SK-N-SH treated with all-trans-retinoic acid at 6 μM for 48 hours (cell line): Measurements from ENCODE around the gene CPVL.

Experiments used
- ARNTL ChIP-seq: fragments of 450-650 bp; formaldehyde crosslinking; IDR thresholded peaks from 2 replicates; pipeline ENCODE4 v1.5.0; 2020; ENCODE audit warnings: low read depth, mild to moderate bottlenecking, moderate library complexity, borderline replicate concordance
- BACH2 ChIP-seq: fragments of 250-450 bp; sonication (Bioruptor Pico); IDR thresholded peaks from 2 replicates; pipeline ENCODE4 v1.9.0; 2021; ENCODE audit warnings: mild to moderate bottlenecking, borderline replicate concordance
- ZC3H10 ChIP-seq: fragments of 250-450 bp; sonication (Bioruptor Pico); IDR thresholded peaks from 2 replicates; pipeline ENCODE4 v1.5.1; 2021; ENCODE audit warnings: mild to moderate bottlenecking, moderate library complexity
- ZFP3 ChIP-seq: fragments of 250-450 bp; sonication (Bioruptor Pico); IDR thresholded peaks from 2 replicates; pipeline ENCODE4 v1.5.0; 2020; ENCODE audit warnings: mild to moderate bottlenecking, moderate library complexity
- TF ChIP-seq, protein P1 (sequence below): fragments of 250-450 bp; sonication (Bioruptor Pico); IDR thresholded peaks from 2 replicates; pipeline ENCODE4 v1.5.1; 2021; ENCODE audit warnings: mild to moderate bottlenecking, moderate library complexity
- TF ChIP-seq, protein P2 (sequence below): fragments of 250-450 bp; sonication (Bioruptor Pico); IDR thresholded peaks from 2 replicates; pipeline ENCODE4 v1.5.0; 2020; ENCODE audit warnings: mild to moderate bottlenecking, moderate library complexity

DNA sequence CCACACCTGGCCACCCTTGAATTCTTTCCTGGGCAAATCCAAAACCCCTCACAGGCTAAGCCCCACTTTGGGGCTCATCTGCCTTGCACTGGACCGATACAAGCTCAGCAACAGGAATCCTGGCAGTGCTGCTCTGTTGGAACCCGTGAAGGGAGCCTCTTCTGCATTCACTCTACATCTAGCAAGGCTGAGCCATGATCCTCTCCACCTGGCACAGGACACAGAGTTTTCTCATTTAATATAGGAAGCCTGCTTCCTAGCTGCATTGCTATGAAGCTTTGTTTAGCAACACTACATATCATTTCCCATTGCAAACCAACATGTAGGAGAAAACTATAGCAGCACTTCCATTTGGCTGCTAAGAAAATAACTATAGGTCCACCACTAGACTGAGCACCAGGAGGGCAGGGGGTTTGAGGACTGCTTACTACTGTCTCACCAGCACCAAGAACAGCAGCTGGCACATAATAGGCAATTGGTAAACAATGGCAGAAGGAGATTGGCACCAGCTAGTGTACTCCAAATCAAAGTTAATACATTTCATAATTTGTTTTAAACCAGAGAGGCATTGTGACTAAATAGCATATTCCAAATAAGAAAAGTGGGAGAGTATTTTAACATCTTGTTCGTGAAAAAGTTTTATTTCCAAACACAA lies 56.1 kb downstream of the CPVL start:
- TF ChIP-seq ARNTL (CRISPR knock-in tag) (no peak), ZC3H10 (CRISPR knock-in tag) (no peak), ZFP3 (no peak), BACH2 (no peak)
- TF ChIP-seq, protein P1, sequence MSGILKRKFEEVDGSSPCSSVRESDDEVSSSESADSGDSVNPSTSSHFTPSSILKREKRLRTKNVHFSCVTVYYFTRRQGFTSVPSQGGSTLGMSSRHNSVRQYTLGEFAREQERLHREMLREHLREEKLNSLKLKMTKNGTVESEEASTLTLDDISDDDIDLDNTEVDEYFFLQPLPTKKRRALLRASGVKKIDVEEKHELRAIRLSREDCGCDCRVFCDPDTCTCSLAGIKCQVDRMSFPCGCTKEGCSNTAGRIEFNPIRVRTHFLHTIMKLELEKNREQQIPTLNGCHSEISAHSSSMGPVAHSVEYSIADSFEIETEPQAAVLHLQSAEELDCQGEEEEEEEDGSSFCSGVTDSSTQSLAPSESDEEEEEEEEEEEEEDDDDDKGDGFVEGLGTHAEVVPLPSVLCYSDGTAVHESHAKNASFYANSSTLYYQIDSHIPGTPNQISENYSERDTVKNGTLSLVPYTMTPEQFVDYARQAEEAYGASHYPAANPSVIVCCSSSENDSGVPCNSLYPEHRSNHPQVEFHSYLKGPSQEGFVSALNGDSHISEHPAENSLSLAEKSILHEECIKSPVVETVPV (CRISPR knock-in tag) = no peak
- TF ChIP-seq, protein P2, sequence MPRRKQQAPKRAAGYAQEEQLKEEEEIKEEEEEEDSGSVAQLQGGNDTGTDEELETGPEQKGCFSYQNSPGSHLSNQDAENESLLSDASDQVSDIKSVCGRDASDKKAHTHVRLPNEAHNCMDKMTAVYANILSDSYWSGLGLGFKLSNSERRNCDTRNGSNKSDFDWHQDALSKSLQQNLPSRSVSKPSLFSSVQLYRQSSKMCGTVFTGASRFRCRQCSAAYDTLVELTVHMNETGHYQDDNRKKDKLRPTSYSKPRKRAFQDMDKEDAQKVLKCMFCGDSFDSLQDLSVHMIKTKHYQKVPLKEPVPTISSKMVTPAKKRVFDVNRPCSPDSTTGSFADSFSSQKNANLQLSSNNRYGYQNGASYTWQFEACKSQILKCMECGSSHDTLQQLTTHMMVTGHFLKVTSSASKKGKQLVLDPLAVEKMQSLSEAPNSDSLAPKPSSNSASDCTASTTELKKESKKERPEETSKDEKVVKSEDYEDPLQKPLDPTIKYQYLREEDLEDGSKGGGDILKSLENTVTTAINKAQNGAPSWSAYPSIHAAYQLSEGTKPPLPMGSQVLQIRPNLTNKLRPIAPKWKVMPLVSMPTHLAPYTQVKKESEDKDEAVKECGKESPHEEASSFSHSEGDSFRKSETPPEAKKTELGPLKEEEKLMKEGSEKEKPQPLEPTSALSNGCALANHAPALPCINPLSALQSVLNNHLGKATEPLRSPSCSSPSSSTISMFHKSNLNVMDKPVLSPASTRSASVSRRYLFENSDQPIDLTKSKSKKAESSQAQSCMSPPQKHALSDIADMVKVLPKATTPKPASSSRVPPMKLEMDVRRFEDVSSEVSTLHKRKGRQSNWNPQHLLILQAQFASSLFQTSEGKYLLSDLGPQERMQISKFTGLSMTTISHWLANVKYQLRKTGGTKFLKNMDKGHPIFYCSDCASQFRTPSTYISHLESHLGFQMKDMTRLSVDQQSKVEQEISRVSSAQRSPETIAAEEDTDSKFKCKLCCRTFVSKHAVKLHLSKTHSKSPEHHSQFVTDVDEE (CRISPR knock-in tag) = no peak
